CD8-positive, alpha-beta memory T cell (primary cell): ENCODE results near the gene ATP6V1C2. TPM values are rescaled to one million over a fixed set of nuclear protein-coding genes. Genes with fewer than 3 reads are reported as not detected.

ENCODE experiments used
- CTCF ChIA-PET: fragments of 350-600 bp; sonication (Branson Sonifier 250); formaldehyde crosslinking; loops from one replicate; lab custom pipeline; 2021; ENCODE audit warnings: antibody characterized with exemption; lab: Charles Lee
- POLR2A ChIA-PET: fragments of 350-600 bp; sonication (Branson Sonifier 250); formaldehyde crosslinking; loops from one replicate; lab custom pipeline; 2021; ENCODE audit warnings: antibody characterized with exemption; lab: Charles Lee
- DNase-seq, 5 donors: peaks; one replicate each; pipeline versions ENCODE4 v3.0.0 to v3.0.0-alpha.2; 2020 to 2022; ENCODE audit warnings: mixed read lengths in 1 of 5
- H3K27ac ChIP-seq: one replicate; pipeline ENCODE4 v1.7.0; 2013; ENCODE audit warnings: low read depth, mild to moderate bottlenecking, low read length, moderate library complexity
- H3K27me3 ChIP-seq: 2 replicates; pipeline ENCODE4 v1.7.0; 2013; ENCODE audit warnings: low read length, mild to moderate bottlenecking; ENCODE audit not compliant: insufficient read depth, poor library complexity, severe bottlenecking
- H3K36me3 ChIP-seq: 2 replicates; pipeline ENCODE4 v1.7.0; 2013; ENCODE audit warnings: mild to moderate bottlenecking, low read length, moderate library complexity; ENCODE audit not compliant: insufficient read depth
- H3K4me1 ChIP-seq: 2 replicates; pipeline ENCODE4 v1.7.0; 2013; ENCODE audit warnings: mild to moderate bottlenecking, low read length, moderate library complexity; ENCODE audit not compliant: insufficient read depth
- H3K4me3 ChIP-seq: 2 replicates; pipeline ENCODE4 v1.7.0; 2013; ENCODE audit warnings: mild to moderate bottlenecking, low read length
- H3K9me3 ChIP-seq: 2 replicates; pipeline ENCODE4 v1.7.0; 2013; ENCODE audit warnings: mild to moderate bottlenecking, low read length
- H3K27ac Mint-ChIP-seq, 8 donors: one replicate each; pipeline ENCODE4 v1.8.0; 2020 to 2021; ENCODE audit warnings: mixed read lengths in 8 of 8, mild to moderate bottlenecking in 6 of 8, inconsistent platforms in 3 of 8, moderate library complexity in 3 of 8
- H3K27me3 Mint-ChIP-seq, 2 donors: one replicate each; pipeline ENCODE4 v1.8.0; 2020 to 2021; ENCODE audit warnings: mixed read lengths in 2 of 2, mild to moderate bottlenecking in 1 of 2, moderate library complexity in 1 of 2
- H3K36me3 Mint-ChIP-seq, 3 donors: one replicate each; pipeline ENCODE4 v1.8.0; 2020 to 2021; ENCODE audit warnings: mixed read lengths in 3 of 3, inconsistent platforms in 1 of 3, mild to moderate bottlenecking in 1 of 3
- H3K4me1 Mint-ChIP-seq, 3 donors: one replicate each; pipeline ENCODE4 v1.8.0; 2020 to 2021; ENCODE audit warnings: mixed read lengths in 3 of 3, inconsistent platforms in 1 of 3, mild to moderate bottlenecking in 1 of 3
- H3K4me3 Mint-ChIP-seq, 7 donors: one replicate each; pipeline ENCODE4 v1.8.0; 2020 to 2021; ENCODE audit warnings: mixed read lengths in 7 of 7, mild to moderate bottlenecking in 6 of 7, moderate library complexity in 4 of 7, inconsistent platforms in 2 of 7
- H3K9me3 Mint-ChIP-seq, 5 donors: one replicate each; pipeline ENCODE4 v1.8.0; 2020 to 2022; ENCODE audit warnings: mixed read lengths in 5 of 5, mild to moderate bottlenecking in 3 of 5, moderate library complexity in 2 of 5, inconsistent platforms in 1 of 5
- polyA plus RNA-seq: library from polyadenylated mRNA; unstranded; fragments of 300-500 nt; fragmentation: Illumina TruSeq; gene quantifications from one replicate; pipeline ENCODE4 v1.2.3, GENCODE V29; 2021
- total RNA-seq, 2 experiments: library from RNA; stranded (reverse); gene quantifications; one replicate each; pipeline ENCODE4 v1.2.3, GENCODE V29; 2021

Gene ATP6V1C2, protein sequence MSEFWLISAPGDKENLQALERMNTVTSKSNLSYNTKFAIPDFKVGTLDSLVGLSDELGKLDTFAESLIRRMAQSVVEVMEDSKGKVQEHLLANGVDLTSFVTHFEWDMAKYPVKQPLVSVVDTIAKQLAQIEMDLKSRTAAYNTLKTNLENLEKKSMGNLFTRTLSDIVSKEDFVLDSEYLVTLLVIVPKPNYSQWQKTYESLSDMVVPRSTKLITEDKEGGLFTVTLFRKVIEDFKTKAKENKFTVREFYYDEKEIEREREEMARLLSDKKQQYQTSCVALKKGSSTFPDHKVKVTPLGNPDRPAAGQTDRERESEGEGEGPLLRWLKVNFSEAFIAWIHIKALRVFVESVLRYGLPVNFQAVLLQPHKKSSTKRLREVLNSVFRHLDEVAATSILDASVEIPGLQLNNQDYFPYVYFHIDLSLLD
- total RNA-seq, result under 1 TPM in 1 of 2 experiments, not detected in 1; 0.09 TPM
- 0.24 TPM for polyA plus RNA-seq

DNA sequence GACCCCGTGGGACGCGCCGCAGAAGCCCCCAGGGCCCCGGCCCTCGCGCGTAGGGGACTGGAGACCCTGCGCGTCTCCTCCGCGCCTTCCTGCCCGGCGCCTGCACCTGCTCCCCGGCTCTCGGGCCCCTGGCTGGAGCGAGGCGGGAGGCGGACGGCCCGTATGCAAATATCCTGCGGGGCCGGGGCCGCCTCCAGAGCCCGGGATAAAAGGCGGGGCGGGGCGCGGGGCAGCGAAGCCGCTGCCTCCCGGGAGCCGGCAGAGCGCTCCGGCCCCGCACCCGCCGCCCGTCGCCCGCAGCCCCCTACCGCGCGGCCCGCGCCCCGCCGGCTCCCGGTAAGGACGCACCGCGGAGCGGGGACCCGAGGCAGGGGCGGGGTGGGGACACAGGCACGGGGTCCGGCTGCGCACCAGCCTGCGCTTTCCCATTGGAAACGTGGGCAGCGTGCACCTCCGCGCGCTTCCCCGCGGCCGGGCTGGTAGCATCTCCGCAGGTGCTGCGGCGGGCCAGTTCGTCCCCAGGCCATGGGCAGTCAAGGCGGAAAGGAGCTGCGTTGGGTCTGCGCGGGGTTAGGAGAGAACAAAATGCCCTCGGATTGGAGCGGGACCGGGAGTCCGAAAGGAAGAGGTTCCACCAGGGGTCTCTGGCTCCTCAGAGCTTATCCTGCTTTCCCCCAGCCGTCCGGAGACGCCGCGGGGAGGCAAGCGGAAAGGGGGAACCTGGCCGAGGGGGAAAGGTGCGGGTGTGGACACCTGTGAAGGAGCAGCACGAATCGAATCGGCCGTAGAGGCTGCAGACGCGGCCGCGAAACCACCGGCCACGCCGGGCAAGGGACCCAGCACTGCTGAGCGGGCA, at the start of gene ATP6V1C2:
ATP6V1C2 (plus strand) TSS at position 235 of the 856 bp plus-strand sequence. CDS start 1,220 bp downstream, outside the sequence.
- H3K9me3 ChIP-seq, result no peaks in the 10 kb centered on the region
- Mint-ChIP-seq H3K36me3 (no peaks in the 10 kb centered on the region), H3K27me3 (peaks cover 31 to 58% of the 10 kb centered on the region in 2 donors), H3K9me3 (no peaks in the 10 kb centered on the region), H3K4me1 (peaks cover 11 to 20% (median 11%) of the 10 kb centered on the region in 3 donors), H3K4me3 (peak within 1 kb of the TSS; percentile 41 to 79 (median 59)), H3K27ac (peak within 1 kb of the TSS in 1 of 8 donors; percentile 82)
- no peaks in the 10 kb centered on the region for H3K36me3 ChIP-seq
- no peak within 1 kb of the TSS for H3K4me3 ChIP-seq
- ChIA-PET POLR2A (no interaction called here), CTCF (interaction anchor here (1.1 kb wide), 1 partner anchor 22 kb away, joined by 3 read pairs; no protein-coding TSS in a partner anchor)
- H3K27me3 ChIP-seq, result peaks cover 14% of the 10 kb centered on the region
- no peak for DNase-seq
- peaks cover 10% of the 10 kb centered on the region for H3K4me1 ChIP-seq
- H3K27ac ChIP-seq, result no peak within 1 kb of the TSS

DNA sequence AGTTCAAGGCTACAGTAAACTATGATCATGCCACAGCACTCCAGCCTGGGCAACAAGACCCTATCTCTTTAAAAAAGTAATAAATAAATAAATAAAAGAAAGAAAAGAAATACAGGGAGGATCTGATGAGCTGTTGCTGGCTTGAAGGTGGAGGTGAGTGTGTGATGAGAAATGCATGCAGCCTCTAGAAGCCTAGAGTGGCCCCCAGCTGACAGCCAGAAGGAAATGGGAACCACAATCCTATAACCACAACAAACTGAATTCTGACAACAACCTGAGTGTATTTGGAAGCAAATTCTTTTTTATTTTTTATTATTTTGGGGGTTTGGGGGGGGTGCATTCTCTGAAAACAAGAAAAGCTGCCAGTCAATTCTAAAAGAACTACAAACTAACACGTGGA, 46.3 kb upstream of the ATP6V1C2 start:
- ChIA-PET POLR2A (interaction anchor here (0.6 kb wide), 1 partner anchor 1704 kb away, joined by 3 read pairs; no protein-coding TSS in a partner anchor), CTCF (interaction anchor here (0.9 kb wide), 1 partner anchor 15 kb away, joined by 5 read pairs; no protein-coding TSS in a partner anchor)
- DNase-seq, result peak in 1 of 5 donors; percentile 8
- Mint-ChIP-seq H3K9me3 (no peaks in the 10 kb centered on the region), H3K27ac (peak overlapping the region in 4 of 8 donors; percentile 35 to 70 (median 68)), H3K4me1 (peaks cover 15 to 30% (median 27%) of the 10 kb centered on the region in 3 donors), H3K4me3 (no peak overlapping the region), H3K27me3 (no peaks in the 10 kb centered on the region), H3K36me3 (peaks cover 0 to 63% (median 13%) of the 10 kb centered on the region in 3 donors)
- H3K27me3 ChIP-seq, result no peaks in the 10 kb centered on the region
- no peak overlapping the region for H3K27ac ChIP-seq
- H3K4me1 ChIP-seq, result no peaks in the 10 kb centered on the region
- H3K36me3 ChIP-seq, result peaks cover 3% of the 10 kb centered on the region
- H3K4me3 ChIP-seq, result no peak overlapping the region
- no peaks in the 10 kb centered on the region for H3K9me3 ChIP-seq

DNA sequence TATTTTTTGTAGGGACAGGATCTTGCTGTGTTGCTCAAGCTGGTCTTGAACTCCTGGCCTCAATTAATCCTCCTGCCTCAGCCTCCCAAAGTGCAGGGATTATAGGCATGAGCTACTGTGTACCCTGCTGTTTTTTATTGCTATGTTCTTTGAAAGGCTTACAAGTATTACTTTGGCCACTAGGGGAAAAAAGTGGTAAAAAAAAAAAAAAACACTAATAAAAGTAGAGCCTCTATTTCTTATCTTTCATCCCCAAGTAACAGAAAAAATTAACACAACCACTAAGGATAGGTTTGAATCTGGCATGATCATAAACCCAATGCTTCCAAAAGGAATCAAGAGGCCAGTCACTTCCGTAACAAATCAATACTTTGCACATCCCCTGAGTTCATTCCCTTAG, 43.2 kb upstream of the ATP6V1C2 start:
- no peak for DNase-seq
- H3K27ac Mint-ChIP-seq, result peak overlapping the region in 1 of 8 donors; percentile 69
- peaks cover 15 to 35% (median 30%) of the 10 kb centered on the region in 3 donors for H3K4me1 Mint-ChIP-seq
- Histone ChIP-seq H3K27ac (no peak overlapping the region), H3K9me3 (no peaks in the 10 kb centered on the region), H3K36me3 (no peaks in the 10 kb centered on the region), H3K27me3 (no peaks in the 10 kb centered on the region), H3K4me1 (no peaks in the 10 kb centered on the region), H3K4me3 (no peak overlapping the region)
- POLR2A ChIA-PET, result interaction anchor here (0.7 kb wide), 1 partner anchor 8 kb away, joined by 3 read pairs; no protein-coding TSS in a partner anchor
- CTCF ChIA-PET, result interaction anchor here (1.2 kb wide), 1 partner anchor 11 kb away, joined by 4 read pairs; no protein-coding TSS in a partner anchor
- peaks cover 0 to 62% (median 17%) of the 10 kb centered on the region in 3 donors for H3K36me3 Mint-ChIP-seq
- no peak overlapping the region for H3K4me3 Mint-ChIP-seq
- H3K27me3 Mint-ChIP-seq, result no peaks in the 10 kb centered on the region
- H3K9me3 Mint-ChIP-seq, result no peaks in the 10 kb centered on the region

DNA sequence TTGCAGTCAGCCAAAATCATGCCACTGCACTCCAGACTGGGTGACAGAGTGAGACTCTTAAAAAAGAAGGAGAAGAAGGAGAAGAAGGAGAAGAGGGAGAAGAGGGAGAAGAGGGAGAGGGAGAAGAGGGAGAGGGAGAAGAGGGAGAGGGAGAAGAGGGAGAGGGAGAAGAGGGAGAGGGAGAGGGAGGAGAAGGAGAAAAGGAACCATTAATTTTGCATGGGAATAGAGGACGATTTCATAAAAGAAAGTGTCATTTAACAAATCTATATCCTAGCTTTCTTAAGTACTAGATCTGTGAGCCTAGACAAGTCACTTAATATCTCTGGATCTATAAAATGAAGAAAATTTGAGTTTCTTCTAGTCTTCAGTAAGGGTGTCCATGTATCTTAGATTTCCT, 41.2 kb upstream of the ATP6V1C2 start:
- H3K9me3 Mint-ChIP-seq, result no peaks in the 10 kb centered on the region
- Histone ChIP-seq H3K27me3 (no peaks in the 10 kb centered on the region), H3K9me3 (no peaks in the 10 kb centered on the region), H3K27ac (no peak overlapping the region), H3K4me3 (no peak overlapping the region), H3K36me3 (no peaks in the 10 kb centered on the region), H3K4me1 (no peaks in the 10 kb centered on the region)
- H3K27ac Mint-ChIP-seq, result peak overlapping the region in 1 of 8 donors; percentile 89
- peaks cover 0 to 58% (median 13%) of the 10 kb centered on the region in 3 donors for H3K36me3 Mint-ChIP-seq
- no peak for DNase-seq
- POLR2A ChIA-PET, result no interaction called here
- CTCF ChIA-PET, result no interaction called here
- H3K4me1 Mint-ChIP-seq, result peaks cover 12 to 22% (median 15%) of the 10 kb centered on the region in 3 donors
- H3K4me3 Mint-ChIP-seq, result no peak overlapping the region
- H3K27me3 Mint-ChIP-seq, result no peaks in the 10 kb centered on the region

DNA sequence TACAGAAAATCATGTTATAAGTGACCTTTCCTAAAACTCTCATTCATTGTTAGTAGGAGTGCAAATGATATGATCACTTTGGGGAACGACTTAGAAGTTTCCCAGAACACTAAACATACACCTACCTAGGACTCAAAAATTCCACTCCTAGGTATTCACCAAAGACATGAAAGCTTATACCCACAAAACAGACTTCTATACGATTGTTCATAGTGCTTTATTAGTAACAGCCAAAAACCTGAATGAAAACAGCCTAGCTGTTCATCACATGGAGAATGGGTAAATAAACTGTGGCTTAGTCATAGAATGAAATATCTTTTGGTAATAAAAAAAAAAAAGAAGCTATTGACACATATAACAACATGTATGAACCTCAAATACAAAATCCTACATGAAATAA, 40.5 kb upstream of the ATP6V1C2 start:
- no peak overlapping the region for H3K27ac Mint-ChIP-seq
- POLR2A ChIA-PET, result no interaction called here

DNA sequence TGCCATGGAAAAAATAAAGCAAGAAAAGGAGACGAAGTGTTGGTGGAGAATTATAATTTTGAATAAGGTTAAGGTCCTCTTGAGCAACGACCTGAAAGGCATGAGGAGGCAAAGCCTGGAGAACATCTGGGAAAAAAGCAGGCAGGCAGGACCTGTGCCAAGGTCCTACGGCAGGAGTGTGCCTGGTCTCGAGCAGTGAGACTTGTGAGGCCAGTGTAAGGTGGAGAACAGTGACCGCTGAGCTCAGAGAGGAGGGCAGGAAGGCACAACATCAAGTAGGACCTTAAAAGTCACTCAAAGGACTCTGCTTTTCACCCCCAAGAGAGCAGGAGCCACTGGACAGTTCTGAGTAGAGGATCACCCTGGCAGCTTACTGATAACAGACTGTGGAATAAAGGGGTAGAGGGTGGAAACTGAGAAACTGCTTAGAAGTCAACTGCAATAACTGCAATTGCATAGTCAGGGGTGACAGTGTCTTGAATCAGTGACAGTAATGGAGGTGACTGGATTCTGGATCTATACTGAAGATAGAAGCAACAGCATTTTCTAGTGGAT, 35.2 kb upstream of the ATP6V1C2 start:
- Mint-ChIP-seq H3K36me3 (peaks cover 0 to 32% (median 10%) of the 10 kb centered on the region in 3 donors), H3K27me3 (peaks cover 0 to 3% of the 10 kb centered on the region in 2 donors), H3K27ac (peak overlapping the region in 3 of 8 donors; percentile 18 to 55 (median 30)), H3K4me1 (peaks cover 6 to 15% (median 13%) of the 10 kb centered on the region in 3 donors), H3K4me3 (peak overlapping the region in 2 of 7 donors; percentile 10 to 59), H3K9me3 (peaks cover 0 to 1% (median 0%) of the 10 kb centered on the region in 5 donors)
- CTCF ChIA-PET, result no interaction called here
- Histone ChIP-seq H3K4me3 (no peak overlapping the region), H3K27me3 (no peaks in the 10 kb centered on the region), H3K4me1 (peaks cover 19% of the 10 kb centered on the region), H3K9me3 (no peaks in the 10 kb centered on the region), H3K36me3 (no peaks in the 10 kb centered on the region), H3K27ac (no peak overlapping the region)
- POLR2A ChIA-PET, result interaction anchor here (0.5 to 0.6 kb wide), 2 partner anchors 8 to 23 kb away, joined by 3 read pairs; no protein-coding TSS in a partner anchor
- no peak for DNase-seq

More for the DNA sequence above, 40.5 kb upstream of the ATP6V1C2 start:
- Mint-ChIP-seq H3K27me3 (no peaks in the 10 kb centered on the region), H3K36me3 (peaks cover 0 to 52% (median 14%) of the 10 kb centered on the region in 3 donors), H3K9me3 (no peaks in the 10 kb centered on the region), H3K4me1 (peaks cover 6 to 14% (median 8%) of the 10 kb centered on the region in 3 donors), H3K4me3 (no peak overlapping the region)
- Histone ChIP-seq H3K27me3 (no peaks in the 10 kb centered on the region), H3K27ac (no peak overlapping the region), H3K4me1 (no peaks in the 10 kb centered on the region), H3K9me3 (no peaks in the 10 kb centered on the region), H3K36me3 (no peaks in the 10 kb centered on the region), H3K4me3 (no peak overlapping the region)
- no peak for DNase-seq
- CTCF ChIA-PET, result no interaction called here
